HG03432 (cell line): ENCODE data around the gene NUDC.

Source experiments
- ATAC-seq: cut with Tn5 transposase; IDR thresholded peaks from one replicate; pipeline ENCODE4 v1.9.1; 2021; ENCODE audit warnings: mild to moderate bottlenecking, moderate library complexity; ENCODE audit not compliant: unreplicated experiment

The NUDC gene

GRCh38 chr1:26950602-26951001 lies 29.1 kb downstream of the NUDC start:
- ATAC-seq, result no peak

- ATAC-seq, result no peak
These were observed 29.7 kb downstream of the NUDC start for GRCh38 chr1:26951216-26951615.

- no peak for ATAC-seq
These were observed 30.4 kb downstream of the NUDC start for GRCh38 chr1:26951821-26952497.

GRCh38 chr1:26953374-26953773 lies 31.8 kb downstream of the NUDC start:
- ATAC-seq, result no peak

- ATAC-seq, result no peak
These were observed 34.8 kb downstream of the NUDC start for GRCh38 chr1:26956321-26956720.

GRCh38 chr1:26957306-26957705 lies 35.8 kb downstream of the NUDC start:
- ATAC-seq, result no peak

GRCh38 chr1:26959270-26959669 lies 37.7 kb downstream of the NUDC start:
- no peak for ATAC-seq

GRCh38 chr1:26959722-26960624 lies 38.4 kb downstream of the NUDC start, which contains the start of gene KDF1:
Gene KDF1, minus strand, starts transcription at chr1:26960468. Its CDS starts 8,088 bp downstream, at chr1:26952380.
- ATAC-seq, result no peak

GRCh38 chr1:26960625-26960966 lies 39.1 kb downstream of the NUDC start:
- ATAC-seq, result no peak

- no peak for ATAC-seq
These were observed 40.3 kb downstream of the NUDC start for GRCh38 chr1:26961826-26962225.

- ATAC-seq, result no peak
These were observed 43.7 kb downstream of the NUDC start for GRCh38 chr1:26965213-26965612.

- no peak for ATAC-seq
These were observed 44.1 kb downstream of the NUDC start for GRCh38 chr1:26965628-26966027.

- ATAC-seq, result no peak
These were observed 49.3 kb downstream of the NUDC start for GRCh38 chr1:26970810-26971209.

GRCh38 chr1:26971590-26971989 lies 50.0 kb downstream of the NUDC start:
- no peak for ATAC-seq

- no peak for ATAC-seq
These were observed 50.8 kb downstream of the NUDC start for GRCh38 chr1:26972390-26972789.

- no peak for ATAC-seq
These were observed 51.3 kb downstream of the NUDC start for GRCh38 chr1:26972821-26973220.

- no peak for ATAC-seq
These were observed 55.3 kb downstream of the NUDC start for GRCh38 chr1:26976621-26977510.

GRCh38 chr1:26978901-26979300 lies 57.4 kb downstream of the NUDC start:
- ATAC-seq, result no peak

- no peak for ATAC-seq
These were observed 59.8 kb downstream of the NUDC start for GRCh38 chr1:26981146-26981846.

GRCh38 chr1:26983863-26984262 lies 62.3 kb downstream of the NUDC start:
- ATAC-seq, result no peak

GRCh38 chr1:26984291-26984690 lies 62.7 kb downstream of the NUDC start:
- no peak for ATAC-seq
